HEK293 (cell line): ENCODE data around the gene MRPL14.

Experiments used
- CTCF ChIA-PET: fragments of 350-600 bp; formaldehyde crosslinking; extraction: SDS; loops from one replicate; lab custom pipeline; 2021; ENCODE audit warnings: antibody characterized with exemption; lab: Yijun Ruan, JAX
- POLR2A ChIA-PET: fragments of 300-600 bp; formaldehyde crosslinking; extraction: SDS; loops from one replicate; lab custom pipeline; 2020; ENCODE audit warnings: antibody characterized with exemption, inconsistent platforms; lab: Yijun Ruan, JAX
- H3K27ac ChIP-seq: fragments of 200-500 bp; sonication (Bioruptor generic); 2 replicates; pipeline ENCODE4 v1.5.1; 2014; ENCODE audit warnings: low read depth, low read length, control low read depth, inconsistent platforms; ENCODE audit errors: extremely low read depth
- H3K36me3 ChIP-seq, 2 experiments: fragments of 200-500 bp in 1 of 2; sonication (Bioruptor generic) in 1 of 2; 1 replicate in 1 of 2; 2 replicates in 1 of 2; pipeline ENCODE4 v1.5.1; 2014 to 2017; ENCODE audit warnings: inconsistent platforms in 2 of 2, low read length in 2 of 2; ENCODE audit not compliant: control insufficient read depth in 2 of 2, insufficient read depth in 1 of 2
- H3K4me1 ChIP-seq: fragments of 200-500 bp; sonication (Bioruptor generic); 2 replicates; pipeline ENCODE4 v1.5.1; 2014; ENCODE audit warnings: mild to moderate bottlenecking, low read length, inconsistent platforms; ENCODE audit not compliant: control insufficient read depth, insufficient read depth
- H3K4me3 ChIP-seq: 2 replicates; pipeline ENCODE4 v1.5.1; 2011; ENCODE audit warnings: low read depth, mild to moderate bottlenecking, control low read depth, low read length, moderate library complexity
- H3K9me3 ChIP-seq: fragments of 200-500 bp; sonication (Bioruptor generic); 2 replicates; pipeline ENCODE4 v1.5.1; 2014; ENCODE audit warnings: low read depth, low read length, inconsistent platforms; ENCODE audit not compliant: control insufficient read depth, insufficient read depth
- GLIS2 ChIP-seq: fragments of 450-650 bp; formaldehyde crosslinking; IDR thresholded peaks from 2 replicates; pipeline ENCODE4 v1.5.1; 2016; ENCODE audit warnings: missing biosample characterization, missing genetic modification characterization
- IKZF3 ChIP-seq: fragments of 450-650 bp; IDR thresholded peaks from 2 replicates; pipeline ENCODE4 v1.5.0; 2018; ENCODE audit warnings: missing biosample characterization, mild to moderate bottlenecking, missing genetic modification characterization, moderate library complexity
- OVOL3 ChIP-seq: fragments of 450-650 bp; formaldehyde crosslinking; IDR thresholded peaks from 2 replicates; pipeline ENCODE4 v1.5.1; 2016; ENCODE audit warnings: missing biosample characterization, missing genetic modification characterization
- PRDM1 ChIP-seq: fragments of 450-650 bp; formaldehyde crosslinking; IDR thresholded peaks from 2 replicates; pipeline ENCODE4; 2016; ENCODE audit warnings: missing biosample characterization, missing genetic modification characterization
- SCRT2 ChIP-seq: fragments of 450-650 bp; formaldehyde crosslinking; IDR thresholded peaks from 2 replicates; pipeline ENCODE4 v1.5.1; 2016; ENCODE audit warnings: missing biosample characterization, missing genetic modification characterization
- SP2 ChIP-seq: fragments of 450-650 bp; formaldehyde crosslinking; IDR thresholded peaks from 2 replicates; pipeline ENCODE4 v1.5.1; 2016; ENCODE audit warnings: missing biosample characterization, missing genetic modification characterization
- SP3 ChIP-seq: fragments of 450-650 bp; formaldehyde crosslinking; IDR thresholded peaks from 2 replicates; pipeline ENCODE4 v1.5.1; 2016; ENCODE audit warnings: missing biosample characterization, missing genetic modification characterization
- SP7 ChIP-seq: fragments of 450-650 bp; formaldehyde crosslinking; IDR thresholded peaks from 2 replicates; pipeline ENCODE4 v1.5.1; 2016; ENCODE audit warnings: missing biosample characterization, missing genetic modification characterization
- ZNF133 ChIP-seq: fragments of 450-650 bp; formaldehyde crosslinking; IDR thresholded peaks from 2 replicates; pipeline ENCODE4 v1.5.1; 2016; ENCODE audit warnings: missing biosample characterization, missing genetic modification characterization
- ZNF174 ChIP-seq: fragments of 450-650 bp; formaldehyde crosslinking; IDR thresholded peaks from 2 replicates; pipeline ENCODE4 v1.5.0; 2017; ENCODE audit warnings: missing biosample characterization, mild to moderate bottlenecking, missing genetic modification characterization
- ZNF202 ChIP-seq: fragments of 450-650 bp; formaldehyde crosslinking; IDR thresholded peaks from 2 replicates; pipeline ENCODE4 v1.5.1; 2016; ENCODE audit warnings: missing biosample characterization, missing genetic modification characterization, borderline replicate concordance
- ZNF558 ChIP-seq: fragments of 450-650 bp; formaldehyde crosslinking; IDR thresholded peaks from 2 replicates; pipeline ENCODE4 v1.5.1; 2016; ENCODE audit warnings: missing biosample characterization, missing genetic modification characterization
- ZNF610 ChIP-seq: fragments of 450-650 bp; formaldehyde crosslinking; IDR thresholded peaks from 2 replicates; pipeline ENCODE4 v1.5.1; 2016; ENCODE audit warnings: missing biosample characterization, missing genetic modification characterization, borderline replicate concordance
- ZNF626 ChIP-seq: fragments of 450-650 bp; sonication (Bioruptor Pico); formaldehyde crosslinking; IDR thresholded peaks from 2 replicates; pipeline ENCODE4 v1.5.1; 2018; ENCODE audit warnings: missing biosample characterization, missing genetic modification characterization, inconsistent platforms
- ZNF785 ChIP-seq: fragments of 450-650 bp; formaldehyde crosslinking; IDR thresholded peaks from 2 replicates; pipeline ENCODE4 v1.5.1; 2016; ENCODE audit warnings: missing biosample characterization, missing genetic modification characterization
- ZNF837 ChIP-seq: fragments of 450-650 bp; formaldehyde crosslinking; IDR thresholded peaks from 2 replicates; pipeline ENCODE4 v1.5.1; 2016; ENCODE audit warnings: missing biosample characterization, missing genetic modification characterization
- ZNF843 ChIP-seq: fragments of 450-650 bp; formaldehyde crosslinking; IDR thresholded peaks from 2 replicates; pipeline ENCODE4 v1.5.1; 2016; ENCODE audit warnings: missing biosample characterization, missing genetic modification characterization
- ZSCAN23 ChIP-seq: fragments of 450-650 bp; formaldehyde crosslinking; IDR thresholded peaks from 2 replicates; pipeline ENCODE4 v1.5.1; 2016; ENCODE audit warnings: missing biosample characterization, missing genetic modification characterization
- TF ChIP-seq, protein P1 (sequence below): fragments of 450-650 bp; formaldehyde crosslinking; IDR thresholded peaks from 2 replicates; pipeline ENCODE4 v1.5.1; 2017; ENCODE audit warnings: missing biosample characterization, missing genetic modification characterization
- TF ChIP-seq, protein P2 (sequence below): fragments of 450-650 bp; formaldehyde crosslinking; IDR thresholded peaks from 2 replicates; pipeline ENCODE4 v1.5.1; 2016; ENCODE audit warnings: missing biosample characterization, missing genetic modification characterization, borderline replicate concordance
- TF ChIP-seq, protein P3 (sequence below): fragments of 450-650 bp; formaldehyde crosslinking; IDR thresholded peaks from 2 replicates; pipeline ENCODE4 v1.5.1; 2016; ENCODE audit warnings: missing biosample characterization, missing genetic modification characterization
- TF ChIP-seq, protein P4 (sequence below): fragments of 450-650 bp; formaldehyde crosslinking; IDR thresholded peaks from 2 replicates; pipeline ENCODE4 v1.5.1; 2016; ENCODE audit warnings: missing biosample characterization, missing genetic modification characterization, low read depth
- TF ChIP-seq, protein P5 (sequence below): fragments of 450-650 bp; formaldehyde crosslinking; IDR thresholded peaks from 2 replicates; pipeline ENCODE4 v1.5.1; 2016; ENCODE audit warnings: missing biosample characterization, missing genetic modification characterization
- TF ChIP-seq, protein P6 (sequence below): fragments of 450-650 bp; formaldehyde crosslinking; IDR thresholded peaks from 2 replicates; pipeline ENCODE4 v1.5.1; 2016; ENCODE audit warnings: missing biosample characterization, missing genetic modification characterization

MRPL14 gene

DNA sequence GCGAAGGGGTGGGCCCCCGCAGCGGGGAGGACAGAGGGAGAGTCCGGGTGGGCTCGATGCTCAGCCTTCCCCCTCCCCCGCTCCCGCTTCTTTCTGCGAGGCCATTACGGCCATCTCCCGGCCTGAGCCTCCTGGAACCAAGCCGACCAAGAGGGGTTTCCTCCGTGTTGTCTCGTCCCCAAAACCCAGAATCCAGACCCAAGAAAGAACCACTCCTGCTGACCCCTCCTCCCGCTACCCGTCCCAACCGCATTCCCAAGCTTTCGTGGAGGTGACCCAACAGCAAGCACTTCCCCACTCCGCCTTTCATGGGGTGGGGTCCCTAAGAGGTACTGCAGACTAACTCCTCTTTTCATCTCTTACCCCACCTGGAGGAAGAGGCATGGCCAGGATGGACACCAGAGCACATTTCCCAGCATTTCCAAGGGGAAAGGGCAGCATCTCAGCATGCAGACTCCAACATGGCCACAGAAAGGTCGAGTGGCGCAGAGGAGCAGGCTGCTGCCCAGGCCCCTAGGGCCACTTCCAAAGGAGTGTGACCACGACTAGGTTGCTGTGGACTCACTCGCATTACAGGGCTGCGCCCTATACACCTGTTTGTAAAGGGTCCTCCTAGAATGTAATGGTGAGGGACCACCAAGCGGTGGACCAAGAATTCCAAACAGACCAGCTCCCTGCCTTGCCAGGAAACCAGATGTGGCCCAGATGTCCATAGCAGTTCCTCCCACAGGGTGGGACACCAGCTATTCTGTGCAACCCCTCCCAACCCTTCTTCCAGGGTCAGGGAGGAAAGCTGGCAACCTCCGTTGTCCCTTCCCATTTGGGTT is 53.4 kb downstream of the MRPL14 start:
- Histone ChIP-seq H3K4me1 (0 out of 2 replicates have a peak, but pooled peaks cover 3% of the 10 kb centered on the region), H3K9me3 (no peaks in the 10 kb centered on the region), H3K36me3 (no peaks in the 10 kb centered on the region), H3K4me3 (peak overlapping the region; percentile 29), H3K27ac (peak overlapping the region; percentile 19; the same call in 1 of the 2 replicates)
- POLR2A ChIA-PET: interaction anchor here (0.9 to 3.2 kb wide), 5 partner anchors 16 to 406 kb away, joined by 3 to 36 read pairs (median 4); partner anchors contain the start of gene VEGFA
- CTCF ChIA-PET: interaction anchor here (0.6 to 10.9 kb wide), 43 partner anchors 9 to 467 kb away, joined by 3 to 189 read pairs (median 5); partner anchors contain the start of genes MAD2L1BP and VEGFA
- TF ChIP-seq SP3 (tag by site-specific recombination) (peak; percentile 73), ZNF558 (no peak), SP7 (tag by site-specific recombination) (no peak), ZNF837 (no peak), ZNF174 (tag by site-specific recombination) (no peak), IKZF3 (tag by site-specific recombination) (no peak), ZNF202 (tag by site-specific recombination) (no peak), ZNF133 (tag by site-specific recombination) (no peak), SCRT2 (tag by site-specific recombination) (no peak), ZNF843 (tag by site-specific recombination) (no peak), OVOL3 (tag by site-specific recombination) (no peak), GLIS2 (tag by site-specific recombination) (peak; percentile 65), ZSCAN23 (no peak), ZNF785 (tag by site-specific recombination) (no peak), ZNF610 (no peak), ZNF626 (tag by site-specific recombination) (no peak), SP2 (tag by site-specific recombination) (peak; percentile 7; the same call in 1 of the 2 replicates), PRDM1 (no peak)
- TF ChIP-seq, protein P1, sequence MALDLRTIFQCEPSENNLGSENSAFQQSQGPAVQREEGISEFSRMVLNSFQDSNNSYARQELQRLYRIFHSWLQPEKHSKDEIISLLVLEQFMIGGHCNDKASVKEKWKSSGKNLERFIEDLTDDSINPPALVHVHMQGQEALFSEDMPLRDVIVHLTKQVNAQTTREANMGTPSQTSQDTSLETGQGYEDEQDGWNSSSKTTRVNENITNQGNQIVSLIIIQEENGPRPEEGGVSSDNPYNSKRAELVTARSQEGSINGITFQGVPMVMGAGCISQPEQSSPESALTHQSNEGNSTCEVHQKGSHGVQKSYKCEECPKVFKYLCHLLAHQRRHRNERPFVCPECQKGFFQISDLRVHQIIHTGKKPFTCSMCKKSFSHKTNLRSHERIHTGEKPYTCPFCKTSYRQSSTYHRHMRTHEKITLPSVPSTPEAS (tag by site-specific recombination): no peak
- TF ChIP-seq, protein P2, sequence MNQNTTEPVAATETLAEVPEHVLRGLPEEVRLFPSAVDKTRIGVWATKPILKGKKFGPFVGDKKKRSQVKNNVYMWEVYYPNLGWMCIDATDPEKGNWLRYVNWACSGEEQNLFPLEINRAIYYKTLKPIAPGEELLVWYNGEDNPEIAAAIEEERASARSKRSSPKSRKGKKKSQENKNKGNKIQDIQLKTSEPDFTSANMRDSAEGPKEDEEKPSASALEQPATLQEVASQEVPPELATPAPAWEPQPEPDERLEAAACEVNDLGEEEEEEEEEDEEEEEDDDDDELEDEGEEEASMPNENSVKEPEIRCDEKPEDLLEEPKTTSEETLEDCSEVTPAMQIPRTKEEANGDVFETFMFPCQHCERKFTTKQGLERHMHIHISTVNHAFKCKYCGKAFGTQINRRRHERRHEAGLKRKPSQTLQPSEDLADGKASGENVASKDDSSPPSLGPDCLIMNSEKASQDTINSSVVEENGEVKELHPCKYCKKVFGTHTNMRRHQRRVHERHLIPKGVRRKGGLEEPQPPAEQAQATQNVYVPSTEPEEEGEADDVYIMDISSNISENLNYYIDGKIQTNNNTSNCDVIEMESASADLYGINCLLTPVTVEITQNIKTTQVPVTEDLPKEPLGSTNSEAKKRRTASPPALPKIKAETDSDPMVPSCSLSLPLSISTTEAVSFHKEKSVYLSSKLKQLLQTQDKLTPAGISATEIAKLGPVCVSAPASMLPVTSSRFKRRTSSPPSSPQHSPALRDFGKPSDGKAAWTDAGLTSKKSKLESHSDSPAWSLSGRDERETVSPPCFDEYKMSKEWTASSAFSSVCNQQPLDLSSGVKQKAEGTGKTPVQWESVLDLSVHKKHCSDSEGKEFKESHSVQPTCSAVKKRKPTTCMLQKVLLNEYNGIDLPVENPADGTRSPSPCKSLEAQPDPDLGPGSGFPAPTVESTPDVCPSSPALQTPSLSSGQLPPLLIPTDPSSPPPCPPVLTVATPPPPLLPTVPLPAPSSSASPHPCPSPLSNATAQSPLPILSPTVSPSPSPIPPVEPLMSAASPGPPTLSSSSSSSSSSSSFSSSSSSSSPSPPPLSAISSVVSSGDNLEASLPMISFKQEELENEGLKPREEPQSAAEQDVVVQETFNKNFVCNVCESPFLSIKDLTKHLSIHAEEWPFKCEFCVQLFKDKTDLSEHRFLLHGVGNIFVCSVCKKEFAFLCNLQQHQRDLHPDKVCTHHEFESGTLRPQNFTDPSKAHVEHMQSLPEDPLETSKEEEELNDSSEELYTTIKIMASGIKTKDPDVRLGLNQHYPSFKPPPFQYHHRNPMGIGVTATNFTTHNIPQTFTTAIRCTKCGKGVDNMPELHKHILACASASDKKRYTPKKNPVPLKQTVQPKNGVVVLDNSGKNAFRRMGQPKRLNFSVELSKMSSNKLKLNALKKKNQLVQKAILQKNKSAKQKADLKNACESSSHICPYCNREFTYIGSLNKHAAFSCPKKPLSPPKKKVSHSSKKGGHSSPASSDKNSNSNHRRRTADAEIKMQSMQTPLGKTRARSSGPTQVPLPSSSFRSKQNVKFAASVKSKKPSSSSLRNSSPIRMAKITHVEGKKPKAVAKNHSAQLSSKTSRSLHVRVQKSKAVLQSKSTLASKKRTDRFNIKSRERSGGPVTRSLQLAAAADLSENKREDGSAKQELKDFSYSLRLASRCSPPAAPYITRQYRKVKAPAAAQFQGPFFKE (tag by site-specific recombination): no peak
- TF ChIP-seq, protein P3, sequence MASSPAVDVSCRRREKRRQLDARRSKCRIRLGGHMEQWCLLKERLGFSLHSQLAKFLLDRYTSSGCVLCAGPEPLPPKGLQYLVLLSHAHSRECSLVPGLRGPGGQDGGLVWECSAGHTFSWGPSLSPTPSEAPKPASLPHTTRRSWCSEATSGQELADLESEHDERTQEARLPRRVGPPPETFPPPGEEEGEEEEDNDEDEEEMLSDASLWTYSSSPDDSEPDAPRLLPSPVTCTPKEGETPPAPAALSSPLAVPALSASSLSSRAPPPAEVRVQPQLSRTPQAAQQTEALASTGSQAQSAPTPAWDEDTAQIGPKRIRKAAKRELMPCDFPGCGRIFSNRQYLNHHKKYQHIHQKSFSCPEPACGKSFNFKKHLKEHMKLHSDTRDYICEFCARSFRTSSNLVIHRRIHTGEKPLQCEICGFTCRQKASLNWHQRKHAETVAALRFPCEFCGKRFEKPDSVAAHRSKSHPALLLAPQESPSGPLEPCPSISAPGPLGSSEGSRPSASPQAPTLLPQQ (tag by site-specific recombination): peak; percentile 25; the same call in 1 of the 2 replicates
- TF ChIP-seq, protein P4, sequence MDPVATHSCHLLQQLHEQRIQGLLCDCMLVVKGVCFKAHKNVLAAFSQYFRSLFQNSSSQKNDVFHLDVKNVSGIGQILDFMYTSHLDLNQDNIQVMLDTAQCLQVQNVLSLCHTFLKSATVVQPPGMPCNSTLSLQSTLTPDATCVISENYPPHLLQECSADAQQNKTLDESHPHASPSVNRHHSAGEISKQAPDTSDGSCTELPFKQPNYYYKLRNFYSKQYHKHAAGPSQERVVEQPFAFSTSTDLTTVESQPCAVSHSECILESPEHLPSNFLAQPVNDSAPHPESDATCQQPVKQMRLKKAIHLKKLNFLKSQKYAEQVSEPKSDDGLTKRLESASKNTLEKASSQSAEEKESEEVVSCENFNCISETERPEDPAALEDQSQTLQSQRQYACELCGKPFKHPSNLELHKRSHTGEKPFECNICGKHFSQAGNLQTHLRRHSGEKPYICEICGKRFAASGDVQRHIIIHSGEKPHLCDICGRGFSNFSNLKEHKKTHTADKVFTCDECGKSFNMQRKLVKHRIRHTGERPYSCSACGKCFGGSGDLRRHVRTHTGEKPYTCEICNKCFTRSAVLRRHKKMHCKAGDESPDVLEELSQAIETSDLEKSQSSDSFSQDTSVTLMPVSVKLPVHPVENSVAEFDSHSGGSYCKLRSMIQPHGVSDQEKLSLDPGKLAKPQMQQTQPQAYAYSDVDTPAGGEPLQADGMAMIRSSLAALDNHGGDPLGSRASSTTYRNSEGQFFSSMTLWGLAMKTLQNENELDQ (tag by site-specific recombination): no peak
- TF ChIP-seq, protein P5, sequence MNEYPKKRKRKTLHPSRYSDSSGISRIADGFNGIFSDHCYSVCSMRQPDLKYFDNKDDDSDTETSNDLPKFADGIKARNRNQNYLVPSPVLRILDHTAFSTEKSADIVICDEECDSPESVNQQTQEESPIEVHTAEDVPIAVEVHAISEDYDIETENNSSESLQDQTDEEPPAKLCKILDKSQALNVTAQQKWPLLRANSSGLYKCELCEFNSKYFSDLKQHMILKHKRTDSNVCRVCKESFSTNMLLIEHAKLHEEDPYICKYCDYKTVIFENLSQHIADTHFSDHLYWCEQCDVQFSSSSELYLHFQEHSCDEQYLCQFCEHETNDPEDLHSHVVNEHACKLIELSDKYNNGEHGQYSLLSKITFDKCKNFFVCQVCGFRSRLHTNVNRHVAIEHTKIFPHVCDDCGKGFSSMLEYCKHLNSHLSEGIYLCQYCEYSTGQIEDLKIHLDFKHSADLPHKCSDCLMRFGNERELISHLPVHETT: no peak
- TF ChIP-seq, protein P6, sequence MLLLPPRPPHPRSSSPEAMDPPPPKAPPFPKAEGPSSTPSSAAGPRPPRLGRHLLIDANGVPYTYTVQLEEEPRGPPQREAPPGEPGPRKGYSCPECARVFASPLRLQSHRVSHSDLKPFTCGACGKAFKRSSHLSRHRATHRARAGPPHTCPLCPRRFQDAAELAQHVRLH (tag by site-specific recombination): no peak
